GM19395 (cell line): ENCODE results near the gene PRXL2A.
"Not testable (repeated sequence)": the region's sequence is repeated elsewhere in the genome, so short reads cannot be mapped to it uniquely, and the experiment has no call there.

Experiments used
- ATAC-seq: cut with Tn5 transposase; IDR thresholded peaks from one replicate; pipeline ENCODE4 v1.9.1; 2021; ENCODE audit warnings: mild to moderate bottlenecking, moderate library complexity; ENCODE audit not compliant: unreplicated experiment

PRXL2A gene

GRCh38 chr10:80408242-80409101, at the start of gene PRXL2A:
PRXL2A (plus strand) TSS chr10:80408551; CDS start chr10:80420468, 11,917 bp downstream.
- ATAC-seq, result peak; percentile 92

GRCh38 chr10:80358925-80359324, 49.4 kb upstream of the PRXL2A start:
- ATAC-seq, result not testable (repeated sequence)

- ATAC-seq, result no peak
These were observed 48.7 kb upstream of the PRXL2A start for GRCh38 chr10:80359644-80360043.

- ATAC-seq, result no peak
These were observed 42.8 kb upstream of the PRXL2A start for GRCh38 chr10:80365510-80365909.

- ATAC-seq, result no peak
These were observed 36.9 kb upstream of the PRXL2A start for GRCh38 chr10:80371467-80371866.

- no peak for ATAC-seq
These were observed 35.7 kb upstream of the PRXL2A start for GRCh38 chr10:80372675-80373074.

GRCh38 chr10:80373502-80373901, 34.8 kb upstream of the PRXL2A start:
- no peak for ATAC-seq

GRCh38 chr10:80379701-80380100, 28.6 kb upstream of the PRXL2A start:
- no peak for ATAC-seq

- ATAC-seq, result no peak
These were observed 28.2 kb upstream of the PRXL2A start for GRCh38 chr10:80380185-80380584.

- ATAC-seq, result peak; percentile 67
These were observed 25.4 kb upstream of the PRXL2A start for GRCh38 chr10:80382989-80383388.

GRCh38 chr10:80390740-80391139, 17.6 kb upstream of the PRXL2A start:
- no peak for ATAC-seq

GRCh38 chr10:80392250-80392649, 16.1 kb upstream of the PRXL2A start:
- no peak for ATAC-seq

- no peak for ATAC-seq
These were observed 13.9 kb upstream of the PRXL2A start for GRCh38 chr10:80394358-80394916.

- ATAC-seq, result no peak
These were observed 11.3 kb upstream of the PRXL2A start for GRCh38 chr10:80397014-80397413.

GRCh38 chr10:80400136-80400804, 8.1 kb upstream of the PRXL2A start:
- ATAC-seq, result no peak

- no peak for ATAC-seq
These were observed 3.3 kb upstream of the PRXL2A start for GRCh38 chr10:80405035-80405434.

- no peak for ATAC-seq
These were observed 2.7 kb upstream of the PRXL2A start for GRCh38 chr10:80405626-80406025.

- ATAC-seq, result no peak
These were observed 2.1 kb upstream of the PRXL2A start for GRCh38 chr10:80406204-80406603.

GRCh38 chr10:80407812-80408241, 524 bp upstream of the PRXL2A start:
- ATAC-seq, result peak; percentile 39

- no peak for ATAC-seq
These were observed 770 bp downstream of the PRXL2A start for GRCh38 chr10:80409121-80409520.

- no peak for ATAC-seq
These were observed 1.8 kb downstream of the PRXL2A start for GRCh38 chr10:80410122-80410521.
